Sigmoid colon (tissue), 3 donors: ENCODE data around the gene SDC4.

Experiments used
- POLR2A ChIP-seq, 2 donors: fragments of 450-650 bp; IDR thresholded peaks; one replicate each; pipeline ENCODE4 v1.6.1; 2016; ENCODE audit warnings: antibody characterized with exemption in 2 of 2, mild to moderate bottlenecking in 2 of 2, moderate library complexity in 2 of 2
- TF ChIP-seq, protein P1 (sequence below), 4 experiments: fragments of 450-650 bp in 3 of 4; fragments of 200-600 bp in 1 of 4; IDR thresholded peaks; one replicate each; pipeline ENCODE4 v1.5.1; 2016 to 2019; ENCODE audit warnings: antibody characterized with exemption in 4 of 4, mild to moderate bottlenecking in 3 of 4, moderate library complexity in 2 of 4

DNA sequence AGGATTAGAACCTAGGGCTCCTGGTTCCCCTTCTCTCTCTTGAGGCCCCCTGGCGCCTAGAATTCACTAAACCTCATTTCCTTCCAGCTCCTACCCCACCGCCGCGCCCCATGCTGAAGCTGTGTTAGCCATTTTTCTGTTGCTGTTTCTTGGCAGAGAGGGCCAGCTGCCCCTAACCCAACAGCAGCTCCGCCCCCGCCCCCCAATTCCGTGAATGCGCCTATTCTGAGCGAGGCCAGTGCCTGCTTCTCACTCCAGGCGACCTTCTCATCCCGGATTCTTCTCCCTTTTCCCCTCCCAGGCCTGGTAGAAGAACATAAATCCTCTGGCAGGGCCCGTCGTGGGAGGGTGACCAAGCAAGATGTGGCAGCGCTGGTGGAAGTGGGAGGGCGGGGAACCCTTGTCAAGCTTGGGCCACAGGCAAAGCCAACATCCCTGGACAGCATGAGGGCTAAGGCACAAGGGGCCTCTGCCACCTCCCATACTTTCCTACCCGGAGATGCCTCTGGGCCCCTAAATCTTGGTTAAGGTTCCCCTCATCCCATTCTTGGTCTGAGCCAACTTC is 41.1 kb downstream of the SDC4 start:
- TF ChIP-seq, protein P1, sequence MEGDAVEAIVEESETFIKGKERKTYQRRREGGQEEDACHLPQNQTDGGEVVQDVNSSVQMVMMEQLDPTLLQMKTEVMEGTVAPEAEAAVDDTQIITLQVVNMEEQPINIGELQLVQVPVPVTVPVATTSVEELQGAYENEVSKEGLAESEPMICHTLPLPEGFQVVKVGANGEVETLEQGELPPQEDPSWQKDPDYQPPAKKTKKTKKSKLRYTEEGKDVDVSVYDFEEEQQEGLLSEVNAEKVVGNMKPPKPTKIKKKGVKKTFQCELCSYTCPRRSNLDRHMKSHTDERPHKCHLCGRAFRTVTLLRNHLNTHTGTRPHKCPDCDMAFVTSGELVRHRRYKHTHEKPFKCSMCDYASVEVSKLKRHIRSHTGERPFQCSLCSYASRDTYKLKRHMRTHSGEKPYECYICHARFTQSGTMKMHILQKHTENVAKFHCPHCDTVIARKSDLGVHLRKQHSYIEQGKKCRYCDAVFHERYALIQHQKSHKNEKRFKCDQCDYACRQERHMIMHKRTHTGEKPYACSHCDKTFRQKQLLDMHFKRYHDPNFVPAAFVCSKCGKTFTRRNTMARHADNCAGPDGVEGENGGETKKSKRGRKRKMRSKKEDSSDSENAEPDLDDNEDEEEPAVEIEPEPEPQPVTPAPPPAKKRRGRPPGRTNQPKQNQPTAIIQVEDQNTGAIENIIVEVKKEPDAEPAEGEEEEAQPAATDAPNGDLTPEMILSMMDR (IDR thresholded peaks at IDR 0.05), result no peak
- TF ChIP-seq POLR2A (IDR thresholded peaks at IDR 0.05), result no peak
